ENCODE measurements around the gene SRRM2.

DNA sequence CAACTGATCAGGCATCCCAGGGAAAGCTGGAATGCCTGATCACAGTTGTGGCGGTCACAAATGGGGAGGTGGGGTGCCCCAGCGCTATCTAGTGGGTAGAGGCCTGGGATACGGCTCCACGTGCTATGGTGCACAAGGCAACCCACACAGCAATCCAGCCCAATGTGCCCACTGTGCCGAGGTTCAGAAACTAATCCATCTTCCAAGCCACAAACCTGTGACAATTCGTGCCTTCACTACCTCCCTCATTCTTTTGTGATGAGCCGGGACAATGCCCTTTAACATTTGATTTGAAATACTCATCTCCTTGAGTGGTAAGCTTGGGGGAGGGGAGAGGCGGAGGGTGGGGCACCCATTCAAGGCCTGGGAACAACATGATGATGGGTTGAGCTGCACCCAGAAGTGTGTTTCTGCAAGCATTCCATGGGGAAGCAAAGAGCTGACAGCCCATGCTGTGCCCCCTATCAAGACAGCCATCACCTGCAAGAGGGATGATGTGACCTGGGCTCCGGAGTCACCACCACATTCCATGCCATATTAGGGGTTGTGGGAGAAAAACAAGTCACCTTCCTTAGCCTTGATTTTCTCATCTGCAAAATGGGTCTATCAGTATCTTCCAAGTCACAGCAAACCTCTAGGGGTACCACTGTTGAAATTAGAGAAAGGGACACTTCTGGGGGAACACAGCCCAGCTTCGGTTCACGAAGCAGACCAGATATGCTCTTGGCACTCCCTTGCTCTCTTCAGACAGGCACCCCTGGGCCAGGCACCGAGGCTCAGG is 20.9 kb downstream of the SRRM2 start:
- TF ChIP-seq BHLHE40 (IDR thresholded peaks at IDR 0.05; ENCODE audit: borderline replicate concordance) (no peak), FOXK2 (IDR thresholded peaks at IDR 0.05) (no peak), FOXA1 (IDR thresholded peaks at IDR 0.05) (no peak)
